ENCODE results near the gene SLC9A8.

SLC9A8 gene

DNA sequence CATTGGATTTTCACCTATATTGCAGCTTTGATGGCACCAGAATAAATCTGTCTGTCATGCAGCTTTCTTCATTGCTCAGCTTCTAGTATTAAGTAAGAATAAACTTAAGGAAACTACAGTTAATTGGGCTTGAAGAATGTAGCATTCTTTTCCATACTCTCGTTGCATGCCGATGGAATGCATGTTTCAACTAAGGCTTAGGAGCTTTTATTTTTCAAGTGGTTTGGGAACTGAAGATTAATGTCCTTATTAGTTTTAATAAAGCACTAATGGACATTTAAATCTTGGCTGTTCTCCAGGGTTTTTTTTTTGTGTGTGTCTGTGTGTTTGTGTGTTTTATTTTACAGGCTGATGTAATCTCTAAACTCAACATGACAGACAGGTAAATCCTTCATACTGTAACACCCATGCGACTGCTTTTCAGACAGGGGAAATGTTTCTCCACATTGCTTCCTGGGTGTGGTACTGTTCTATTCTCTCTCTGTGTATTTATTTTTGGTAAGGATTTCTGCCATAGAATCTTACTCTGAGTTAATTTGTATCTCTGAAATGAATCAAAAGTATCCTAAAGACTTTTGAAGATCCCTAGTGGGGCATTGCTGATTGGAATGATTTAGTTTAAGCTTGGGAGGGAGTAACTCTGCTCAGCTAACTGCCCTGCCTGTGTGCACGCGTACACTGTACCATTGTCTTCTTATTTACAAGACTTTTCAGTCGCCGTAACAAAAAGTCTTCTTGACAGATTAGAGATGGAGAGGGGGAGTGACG is 38.0 kb downstream of the SLC9A8 start:
- Histone ChIP-seq H3K27ac (replicated peaks) (no peak overlapping the region), H3K4me3 (replicated peaks; ENCODE audit: insufficient read depth, low read length) (no peak overlapping the region), H3K27me3 (ENCODE audit: insufficient read depth, poor library complexity, severe bottlenecking) (no peaks in the 10 kb centered on the region)
- TF ChIP-seq, protein P1, sequence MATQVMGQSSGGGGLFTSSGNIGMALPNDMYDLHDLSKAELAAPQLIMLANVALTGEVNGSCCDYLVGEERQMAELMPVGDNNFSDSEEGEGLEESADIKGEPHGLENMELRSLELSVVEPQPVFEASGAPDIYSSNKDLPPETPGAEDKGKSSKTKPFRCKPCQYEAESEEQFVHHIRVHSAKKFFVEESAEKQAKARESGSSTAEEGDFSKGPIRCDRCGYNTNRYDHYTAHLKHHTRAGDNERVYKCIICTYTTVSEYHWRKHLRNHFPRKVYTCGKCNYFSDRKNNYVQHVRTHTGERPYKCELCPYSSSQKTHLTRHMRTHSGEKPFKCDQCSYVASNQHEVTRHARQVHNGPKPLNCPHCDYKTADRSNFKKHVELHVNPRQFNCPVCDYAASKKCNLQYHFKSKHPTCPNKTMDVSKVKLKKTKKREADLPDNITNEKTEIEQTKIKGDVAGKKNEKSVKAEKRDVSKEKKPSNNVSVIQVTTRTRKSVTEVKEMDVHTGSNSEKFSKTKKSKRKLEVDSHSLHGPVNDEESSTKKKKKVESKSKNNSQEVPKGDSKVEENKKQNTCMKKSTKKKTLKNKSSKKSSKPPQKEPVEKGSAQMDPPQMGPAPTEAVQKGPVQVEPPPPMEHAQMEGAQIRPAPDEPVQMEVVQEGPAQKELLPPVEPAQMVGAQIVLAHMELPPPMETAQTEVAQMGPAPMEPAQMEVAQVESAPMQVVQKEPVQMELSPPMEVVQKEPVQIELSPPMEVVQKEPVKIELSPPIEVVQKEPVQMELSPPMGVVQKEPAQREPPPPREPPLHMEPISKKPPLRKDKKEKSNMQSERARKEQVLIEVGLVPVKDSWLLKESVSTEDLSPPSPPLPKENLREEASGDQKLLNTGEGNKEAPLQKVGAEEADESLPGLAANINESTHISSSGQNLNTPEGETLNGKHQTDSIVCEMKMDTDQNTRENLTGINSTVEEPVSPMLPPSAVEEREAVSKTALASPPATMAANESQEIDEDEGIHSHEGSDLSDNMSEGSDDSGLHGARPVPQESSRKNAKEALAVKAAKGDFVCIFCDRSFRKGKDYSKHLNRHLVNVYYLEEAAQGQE (IDR thresholded peaks at IDR 0.05; ENCODE audit: insufficient replicate concordance, low read depth): no peak
- TF ChIP-seq GABPA (IDR thresholded peaks at IDR 0.05; ENCODE audit: low read depth) (no peak), POLR2AphosphoS5 (IDR thresholded peaks at IDR 0.05; ENCODE audit: low read depth) (no peak), SPI1 (IDR thresholded peaks at IDR 0.05; ENCODE audit: borderline replicate concordance, low read depth) (no peak)
- TF ChIP-seq, protein P2, sequence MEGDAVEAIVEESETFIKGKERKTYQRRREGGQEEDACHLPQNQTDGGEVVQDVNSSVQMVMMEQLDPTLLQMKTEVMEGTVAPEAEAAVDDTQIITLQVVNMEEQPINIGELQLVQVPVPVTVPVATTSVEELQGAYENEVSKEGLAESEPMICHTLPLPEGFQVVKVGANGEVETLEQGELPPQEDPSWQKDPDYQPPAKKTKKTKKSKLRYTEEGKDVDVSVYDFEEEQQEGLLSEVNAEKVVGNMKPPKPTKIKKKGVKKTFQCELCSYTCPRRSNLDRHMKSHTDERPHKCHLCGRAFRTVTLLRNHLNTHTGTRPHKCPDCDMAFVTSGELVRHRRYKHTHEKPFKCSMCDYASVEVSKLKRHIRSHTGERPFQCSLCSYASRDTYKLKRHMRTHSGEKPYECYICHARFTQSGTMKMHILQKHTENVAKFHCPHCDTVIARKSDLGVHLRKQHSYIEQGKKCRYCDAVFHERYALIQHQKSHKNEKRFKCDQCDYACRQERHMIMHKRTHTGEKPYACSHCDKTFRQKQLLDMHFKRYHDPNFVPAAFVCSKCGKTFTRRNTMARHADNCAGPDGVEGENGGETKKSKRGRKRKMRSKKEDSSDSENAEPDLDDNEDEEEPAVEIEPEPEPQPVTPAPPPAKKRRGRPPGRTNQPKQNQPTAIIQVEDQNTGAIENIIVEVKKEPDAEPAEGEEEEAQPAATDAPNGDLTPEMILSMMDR (IDR thresholded peaks at IDR 0.05; ENCODE audit: insufficient read depth, low read length): no peak
- no peak for DNase-seq (ENCODE audit: low read depth in 1 of 2, low spot score in 1 of 2)

DNA sequence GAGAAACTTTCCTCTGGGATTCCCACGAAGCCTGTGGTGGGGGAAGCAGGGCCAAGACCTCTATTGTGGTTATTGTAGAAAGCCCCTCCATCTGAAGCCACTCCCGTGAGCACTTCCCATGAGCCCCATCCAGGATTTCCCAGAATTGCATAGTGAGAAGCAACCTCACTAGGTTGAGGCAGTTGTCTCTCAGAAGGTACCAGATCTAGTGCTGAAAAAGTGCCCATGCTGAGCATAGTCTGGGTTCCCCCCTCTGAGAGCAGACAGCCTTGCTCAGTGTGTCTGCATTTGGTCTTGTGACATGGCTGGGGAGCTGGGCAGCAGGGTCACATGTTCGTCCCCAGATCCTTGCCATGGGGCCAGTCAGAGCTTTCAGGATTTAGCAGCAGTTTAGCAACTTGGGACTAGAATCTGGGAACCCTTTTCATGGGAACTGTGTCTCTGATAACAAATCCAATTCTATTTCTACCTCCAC is 38.6 kb downstream of the SLC9A8 start:
- TF ChIP-seq, protein P1 (IDR thresholded peaks at IDR 0.05; ENCODE audit: insufficient replicate concordance, low read depth): no peak
- no peak for TF ChIP-seq POLR2AphosphoS5 (IDR thresholded peaks at IDR 0.05; ENCODE audit: low read depth)
- TF ChIP-seq, protein P2 (IDR thresholded peaks at IDR 0.05; ENCODE audit: insufficient read depth, low read length): no peak
- TF ChIP-seq SPI1 (IDR thresholded peaks at IDR 0.05; ENCODE audit: borderline replicate concordance, low read depth): no peak
- TF ChIP-seq GABPA (IDR thresholded peaks at IDR 0.05; ENCODE audit: low read depth): no peak
- no peak for DNase-seq (ENCODE audit: low read depth in 1 of 2, low spot score in 1 of 2)
- Histone ChIP-seq H3K27ac (replicated peaks) (no peak overlapping the region), H3K27me3 (ENCODE audit: insufficient read depth, poor library complexity, severe bottlenecking) (no peaks in the 10 kb centered on the region), H3K4me3 (replicated peaks; ENCODE audit: insufficient read depth, low read length) (no peak overlapping the region)

DNA sequence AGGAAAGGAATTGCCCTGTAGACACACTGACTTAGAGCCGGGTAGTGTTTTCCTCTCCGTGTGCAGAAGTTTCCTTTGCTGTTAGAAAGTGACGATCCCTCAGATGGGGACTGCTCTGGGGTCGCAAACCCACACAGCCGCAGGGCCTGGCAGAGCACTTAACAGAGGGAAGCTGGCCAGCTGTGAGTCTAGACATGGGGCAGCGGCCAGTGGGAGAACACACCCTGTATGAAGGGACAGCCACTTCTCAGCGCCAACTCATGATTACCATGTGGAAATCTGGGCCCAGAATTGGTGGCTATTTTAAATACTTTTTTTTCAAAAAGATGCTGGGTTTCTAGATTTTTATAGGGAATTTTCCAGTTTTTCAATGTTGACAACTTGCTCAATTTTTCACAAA is 39.4 kb downstream of the SLC9A8 start:
- DNase-seq (ENCODE audit: low read depth in 1 of 2, low spot score in 1 of 2): no peak
- H3K4me3 ChIP-seq (replicated peaks; ENCODE audit: insufficient read depth, low read length): no peak overlapping the region
- no peaks in the 10 kb centered on the region for H3K27me3 ChIP-seq (ENCODE audit: insufficient read depth, poor library complexity, severe bottlenecking)
- no peak overlapping the region for H3K27ac ChIP-seq (replicated peaks)
- TF ChIP-seq POLR2AphosphoS5 (IDR thresholded peaks at IDR 0.05; ENCODE audit: low read depth): no peak
- TF ChIP-seq GABPA (IDR thresholded peaks at IDR 0.05; ENCODE audit: low read depth): no peak
- TF ChIP-seq, protein P2 (IDR thresholded peaks at IDR 0.05; ENCODE audit: insufficient read depth, low read length): no peak
- no peak for TF ChIP-seq SPI1 (IDR thresholded peaks at IDR 0.05; ENCODE audit: borderline replicate concordance, low read depth)
- TF ChIP-seq, protein P1 (IDR thresholded peaks at IDR 0.05; ENCODE audit: insufficient replicate concordance, low read depth): no peak

Measured in HL-60 (cell line).